ENCODE results near the gene GUCA2B.

GRCh38 chr1:42144711-42145388 is 8.4 kb upstream of the GUCA2B start:
- TF ChIP-seq SUZ12 (IDR thresholded peaks at IDR 0.05; ENCODE audit: extremely low read depth, insufficient read depth, insufficient read length) (no peak), ZNF274 (IDR thresholded peaks at IDR 0.05; ENCODE audit: low read depth, low read length) (no peak)

Data from NT2/D1 (cell line).